ENCODE data around the gene ZNF263.

Gene ZNF263

DNA sequence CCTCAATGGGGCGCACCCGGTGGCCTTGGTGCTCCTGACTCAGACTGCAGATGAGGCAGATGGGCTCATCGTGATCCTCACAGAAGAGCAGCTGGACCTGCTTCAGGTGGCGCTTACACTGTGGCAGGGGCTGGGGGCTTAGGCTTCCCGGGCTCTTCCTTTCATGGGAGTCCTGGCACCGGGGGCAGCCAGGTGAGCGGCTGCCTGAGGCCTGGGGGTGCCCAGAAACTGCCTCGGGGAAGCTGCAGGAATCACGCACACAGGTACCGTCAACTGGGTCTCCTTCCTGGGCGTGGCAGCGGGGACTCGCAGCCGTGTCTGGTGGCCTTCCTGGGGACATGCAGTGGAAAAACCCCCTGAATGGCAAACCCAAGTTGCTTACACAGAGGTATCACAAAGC, 33.8 kb upstream of the ZNF263 start:
- H3K27me3 ChIP-seq (ENCODE audit: low read depth, low read length), result no peaks in the 10 kb centered on the region
- H3K4me3 ChIP-seq (ENCODE audit: low read depth in 1 of 2, low read length in 2 of 2), result no peak overlapping the region
- H3K27ac ChIP-seq (ENCODE audit: low read length), result no peak overlapping the region
- H3K9me3 ChIP-seq (ENCODE audit: control insufficient read depth in 1 of 2, low read length in 2 of 2), result no peaks in the 10 kb centered on the region
- no peaks in the 10 kb centered on the region for H3K4me1 ChIP-seq (ENCODE audit: control insufficient read depth in 1 of 2, insufficient read depth in 2 of 2, low read length in 2 of 2)
- no peaks in the 10 kb centered on the region for H3K36me3 ChIP-seq (ENCODE audit: control insufficient read depth in 1 of 2, insufficient read depth in 2 of 2, low read length in 2 of 2)

DNA sequence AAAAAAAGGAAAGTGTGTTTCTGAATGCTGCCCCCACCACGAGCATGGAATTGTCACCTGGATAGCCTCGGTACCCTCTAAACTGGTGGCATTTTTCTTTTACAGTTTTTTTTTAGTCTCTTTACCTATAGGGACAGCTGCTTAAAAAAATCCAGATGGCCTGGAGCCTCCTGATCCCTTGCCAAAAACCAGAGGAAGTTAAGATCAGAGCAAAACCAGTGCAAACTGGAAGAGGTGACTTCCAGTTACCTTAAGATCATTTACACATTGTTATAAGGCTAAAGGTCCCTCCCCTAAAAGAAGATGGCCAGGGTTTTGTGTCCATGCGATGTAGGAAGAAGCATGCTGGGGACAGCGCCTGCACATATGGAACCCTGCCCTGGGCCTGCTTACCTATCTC, 30.3 kb upstream of the ZNF263 start:
- H3K27me3 ChIP-seq (ENCODE audit: low read depth, low read length), result no peaks in the 10 kb centered on the region
- no peaks in the 10 kb centered on the region for H3K36me3 ChIP-seq (ENCODE audit: control insufficient read depth in 1 of 2, insufficient read depth in 2 of 2, low read length in 2 of 2)
- H3K4me3 ChIP-seq (ENCODE audit: low read depth in 1 of 2, low read length in 2 of 2), result no peak overlapping the region
- no peaks in the 10 kb centered on the region for H3K9me3 ChIP-seq (ENCODE audit: control insufficient read depth in 1 of 2, low read length in 2 of 2)
- H3K4me1 ChIP-seq (ENCODE audit: control insufficient read depth in 1 of 2, insufficient read depth in 2 of 2, low read length in 2 of 2), result no peaks in the 10 kb centered on the region
- H3K27ac ChIP-seq (ENCODE audit: low read length), result no peak overlapping the region

DNA sequence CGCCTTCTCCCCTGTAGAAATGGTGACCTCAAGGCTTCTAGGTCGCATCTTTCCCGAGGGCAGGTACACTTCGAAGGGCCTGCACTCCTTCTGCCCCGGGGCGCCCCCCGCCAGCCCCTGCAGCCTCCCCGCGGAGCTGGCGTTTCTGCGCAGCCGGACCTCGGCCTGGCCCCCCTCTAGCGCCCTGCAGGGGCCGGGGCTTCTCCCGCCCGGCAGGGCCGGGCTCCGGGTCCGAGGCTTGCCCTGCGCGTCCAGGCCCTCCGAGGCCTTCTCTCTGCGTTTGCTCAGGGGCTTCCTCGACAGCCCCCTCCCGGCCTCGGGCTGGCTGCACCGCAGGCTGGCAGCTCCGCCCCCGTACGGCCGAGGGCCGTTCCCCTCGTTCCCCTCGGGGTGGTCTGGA, 29.0 kb upstream of the ZNF263 start:
- H3K4me3 ChIP-seq (ENCODE audit: low read depth in 1 of 2, low read length in 2 of 2), result no peak overlapping the region

DNA sequence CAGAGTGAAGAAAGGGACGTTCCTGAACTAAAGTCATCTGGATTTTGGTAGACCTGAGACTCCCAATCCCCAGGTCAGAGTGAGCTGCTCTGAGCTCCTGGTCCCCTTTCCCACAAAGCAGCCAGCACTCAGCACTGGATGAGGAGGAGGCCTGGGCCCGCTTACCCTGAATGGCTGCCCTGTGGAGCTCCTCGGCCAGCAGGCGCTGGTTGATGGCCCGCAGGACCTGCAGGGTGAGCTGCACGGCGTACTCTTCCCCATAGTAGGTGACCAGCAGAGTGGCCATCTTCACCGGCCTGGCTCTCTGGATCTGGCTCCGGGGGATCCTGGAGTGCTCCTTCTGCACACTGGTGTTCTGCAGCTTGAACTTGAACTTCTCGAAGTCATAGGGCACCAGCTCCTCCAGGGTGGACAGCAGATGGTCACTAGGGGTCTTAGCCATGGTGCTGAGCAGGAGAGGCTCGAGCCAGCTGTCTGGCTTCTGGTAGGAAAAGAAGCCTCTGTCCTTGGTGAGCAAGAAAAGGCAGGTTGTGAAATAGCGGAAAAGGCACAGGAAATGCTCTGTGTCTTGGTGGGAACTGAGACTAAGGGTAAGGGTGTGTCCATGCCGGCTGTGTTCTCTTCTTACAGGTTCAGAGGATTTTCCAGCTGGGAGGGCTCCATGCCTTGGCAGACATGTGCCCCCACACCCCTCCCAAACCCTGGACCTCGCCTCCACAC, 27.0 kb upstream of the ZNF263 start, which contains the start of gene MEFV:
Gene MEFV, minus strand, starts transcription at position 488 of the 720 bp plus-strand sequence. Its CDS starts 46 bp downstream, at position 442.
- H3K4me3 ChIP-seq (ENCODE audit: low read depth in 1 of 2, low read length in 2 of 2), result peak within 1 kb of the TSS; percentile 22 to 26

More for the DNA sequence above, 29.0 kb upstream of the ZNF263 start:
- no peaks in the 10 kb centered on the region for H3K4me1 ChIP-seq (ENCODE audit: control insufficient read depth in 1 of 2, insufficient read depth in 2 of 2, low read length in 2 of 2)
- no peaks in the 10 kb centered on the region for H3K36me3 ChIP-seq (ENCODE audit: control insufficient read depth in 1 of 2, insufficient read depth in 2 of 2, low read length in 2 of 2)
- no peaks in the 10 kb centered on the region for H3K9me3 ChIP-seq (ENCODE audit: control insufficient read depth in 1 of 2, low read length in 2 of 2)
- no peak overlapping the region for H3K27ac ChIP-seq (ENCODE audit: low read length)
- H3K27me3 ChIP-seq (ENCODE audit: low read depth, low read length), result no peaks in the 10 kb centered on the region

DNA sequence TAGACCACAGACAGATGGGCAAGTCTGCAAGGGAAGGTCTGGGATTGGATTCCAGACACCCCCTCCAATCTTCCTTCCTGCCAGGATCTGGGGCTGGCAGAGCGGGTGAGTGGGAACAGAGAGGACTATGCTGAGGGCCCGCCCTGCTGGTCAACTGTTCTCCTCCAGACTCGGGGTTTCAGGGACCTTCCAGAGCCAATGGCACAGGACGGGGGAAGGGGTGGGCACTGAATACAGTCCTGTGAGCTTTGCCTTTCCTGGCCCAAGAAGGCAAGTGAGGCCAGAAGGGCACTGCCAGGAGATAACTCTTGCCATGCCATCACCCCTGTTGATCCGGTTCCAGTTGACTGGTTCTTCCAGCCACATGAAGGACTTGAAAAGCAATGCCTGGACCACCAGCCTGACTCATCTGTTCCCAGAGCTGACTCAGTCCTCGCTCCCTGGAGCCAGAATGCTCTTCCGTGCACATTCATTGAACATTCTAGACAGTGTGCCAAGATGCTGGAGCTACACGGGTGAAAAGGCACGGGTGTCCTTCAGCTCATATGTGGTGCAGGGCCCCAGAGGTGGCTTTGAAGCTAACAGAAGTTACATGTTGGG, 26.3 kb upstream of the ZNF263 start:
- no peak overlapping the region for H3K4me3 ChIP-seq (ENCODE audit: low read depth in 1 of 2, low read length in 2 of 2)
- no peaks in the 10 kb centered on the region for H3K27me3 ChIP-seq (ENCODE audit: low read depth, low read length)
- H3K9me3 ChIP-seq (ENCODE audit: control insufficient read depth in 1 of 2, low read length in 2 of 2), result no peaks in the 10 kb centered on the region
- H3K4me1 ChIP-seq (ENCODE audit: control insufficient read depth in 1 of 2, insufficient read depth in 2 of 2, low read length in 2 of 2), result no peaks in the 10 kb centered on the region
- H3K36me3 ChIP-seq (ENCODE audit: control insufficient read depth in 1 of 2, insufficient read depth in 2 of 2, low read length in 2 of 2), result no peaks in the 10 kb centered on the region
- no peak overlapping the region for H3K27ac ChIP-seq (ENCODE audit: low read length)

More for the DNA sequence above, 27.0 kb upstream of the ZNF263 start, which contains the start of gene MEFV:
- no peaks in the 10 kb centered on the region for H3K4me1 ChIP-seq (ENCODE audit: control insufficient read depth in 1 of 2, insufficient read depth in 2 of 2, low read length in 2 of 2)
- H3K27me3 ChIP-seq (ENCODE audit: low read depth, low read length), result no peaks in the 10 kb centered on the region
- H3K27ac ChIP-seq (ENCODE audit: low read length), result no peak within 1 kb of the TSS
- no peaks in the 10 kb centered on the region for H3K36me3 ChIP-seq (ENCODE audit: control insufficient read depth in 1 of 2, insufficient read depth in 2 of 2, low read length in 2 of 2)
- H3K9me3 ChIP-seq (ENCODE audit: control insufficient read depth in 1 of 2, low read length in 2 of 2), result no peaks in the 10 kb centered on the region

DNA sequence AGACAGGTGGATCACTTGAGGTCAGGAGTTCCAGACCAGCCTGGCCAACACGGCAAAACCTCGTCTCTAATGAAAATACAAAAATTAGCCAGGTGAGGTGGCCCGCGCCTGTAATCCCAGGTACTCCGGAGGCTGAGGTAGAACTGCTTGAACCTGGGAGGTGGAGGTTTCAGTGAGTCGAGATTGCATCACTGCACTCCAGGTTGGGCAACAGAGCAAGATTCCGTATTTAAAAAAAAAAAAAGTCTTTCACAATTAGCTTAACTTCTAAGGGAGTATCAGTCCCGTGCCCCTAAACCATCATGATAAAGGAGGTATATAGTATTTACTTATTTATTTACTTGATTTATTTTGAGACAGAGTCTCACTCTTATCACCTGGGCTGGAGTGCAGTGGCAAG, 23.5 kb upstream of the ZNF263 start:
- no peak overlapping the region for H3K27ac ChIP-seq (ENCODE audit: low read length)
- peaks cover 0 to 5% of the 10 kb centered on the region in 2 donors for H3K36me3 ChIP-seq (ENCODE audit: control insufficient read depth in 1 of 2, insufficient read depth in 2 of 2, low read length in 2 of 2)
- H3K27me3 ChIP-seq (ENCODE audit: low read depth, low read length), result no peaks in the 10 kb centered on the region

DNA sequence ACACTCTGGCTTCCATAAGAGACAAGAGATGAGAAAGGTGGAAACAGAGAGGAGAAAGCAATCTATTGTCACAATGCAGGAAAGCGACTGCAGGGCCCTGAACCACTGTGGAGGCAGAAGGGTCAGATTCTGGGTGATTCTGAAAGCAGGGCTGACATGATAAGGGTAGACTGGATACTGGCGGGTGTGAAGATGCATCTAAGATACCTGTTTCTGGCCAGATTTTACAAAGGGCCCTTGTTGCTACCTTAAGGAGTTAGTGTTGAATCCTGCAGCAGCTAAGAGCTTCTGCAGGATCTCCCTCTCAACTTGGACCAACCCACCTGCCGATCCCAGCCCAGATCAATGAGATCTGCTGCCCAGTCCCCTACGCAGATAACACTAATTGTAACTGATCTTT, 20.8 kb upstream of the ZNF263 start:
- Histone ChIP-seq H3K4me1 (ENCODE audit: control insufficient read depth in 1 of 2, insufficient read depth in 2 of 2, low read length in 2 of 2) (no peaks in the 10 kb centered on the region), H3K4me3 (ENCODE audit: low read depth in 1 of 2, low read length in 2 of 2) (peak overlapping the region in 1 of 2 donors; percentile 80)

More for the DNA sequence above, 23.5 kb upstream of the ZNF263 start:
- H3K4me1 ChIP-seq (ENCODE audit: control insufficient read depth in 1 of 2, insufficient read depth in 2 of 2, low read length in 2 of 2), result no peaks in the 10 kb centered on the region
- no peaks in the 10 kb centered on the region for H3K9me3 ChIP-seq (ENCODE audit: control insufficient read depth in 1 of 2, low read length in 2 of 2)
- H3K4me3 ChIP-seq (ENCODE audit: low read depth in 1 of 2, low read length in 2 of 2), result no peak overlapping the region

DNA sequence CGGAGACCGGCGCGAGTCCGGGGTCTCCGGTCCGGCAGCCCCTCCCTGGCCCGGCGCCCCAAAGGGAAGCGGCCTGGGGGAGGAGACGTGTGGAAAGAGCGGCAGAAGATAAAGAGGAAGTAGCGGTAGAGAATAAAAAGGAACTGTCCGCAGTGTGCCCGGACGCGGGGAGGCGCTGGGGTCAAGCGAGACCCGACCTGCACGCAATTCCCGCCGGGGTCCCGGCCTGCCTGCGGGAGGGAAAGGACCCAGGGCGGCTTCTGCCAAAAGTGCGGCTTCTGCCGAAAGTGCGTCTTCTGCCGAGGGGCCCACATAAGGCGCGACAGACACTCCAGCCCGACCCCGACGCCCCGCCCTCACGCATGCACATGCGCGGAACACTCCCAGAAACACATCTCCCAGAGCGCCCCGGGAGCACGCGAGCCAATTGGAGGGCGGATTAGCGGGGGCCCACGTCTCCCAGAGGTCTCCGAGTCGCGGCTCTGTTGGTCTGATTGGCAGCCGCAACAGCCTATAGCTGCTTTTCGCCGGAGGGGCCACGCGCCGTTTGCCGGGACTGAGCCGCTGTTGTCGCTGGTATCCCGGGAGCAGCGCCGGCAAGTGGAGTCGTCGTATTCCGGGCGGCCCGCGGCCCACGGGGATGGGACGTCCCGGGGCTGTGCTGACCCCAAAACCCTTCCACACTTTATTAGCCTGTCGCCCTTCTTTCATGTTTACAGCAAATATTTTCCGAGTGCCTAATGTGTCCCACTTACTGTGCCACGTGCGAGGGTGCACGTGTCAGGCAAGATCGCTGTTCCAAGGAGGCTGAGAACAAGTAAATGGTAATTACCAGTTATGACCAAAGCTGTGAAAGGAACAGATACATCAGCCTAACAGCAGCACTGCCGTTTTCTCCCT, 18.9 kb upstream of the ZNF263 start:
- H3K9me3 ChIP-seq (ENCODE audit: control insufficient read depth in 1 of 2, low read length in 2 of 2), result peaks cover 0 to 3% of the 10 kb centered on the region in 2 donors
- H3K4me3 ChIP-seq (ENCODE audit: low read depth in 1 of 2, low read length in 2 of 2), result peak overlapping the region; percentile 65 to 80

More for the DNA sequence above, 20.8 kb upstream of the ZNF263 start:
- Histone ChIP-seq H3K27me3 (ENCODE audit: low read depth, low read length) (no peaks in the 10 kb centered on the region), H3K36me3 (ENCODE audit: control insufficient read depth in 1 of 2, insufficient read depth in 2 of 2, low read length in 2 of 2) (peaks cover 0 to 14% of the 10 kb centered on the region in 2 donors), H3K9me3 (ENCODE audit: control insufficient read depth in 1 of 2, low read length in 2 of 2) (peaks cover 0 to 3% of the 10 kb centered on the region in 2 donors), H3K27ac (ENCODE audit: low read length) (no peak overlapping the region)

DNA sequence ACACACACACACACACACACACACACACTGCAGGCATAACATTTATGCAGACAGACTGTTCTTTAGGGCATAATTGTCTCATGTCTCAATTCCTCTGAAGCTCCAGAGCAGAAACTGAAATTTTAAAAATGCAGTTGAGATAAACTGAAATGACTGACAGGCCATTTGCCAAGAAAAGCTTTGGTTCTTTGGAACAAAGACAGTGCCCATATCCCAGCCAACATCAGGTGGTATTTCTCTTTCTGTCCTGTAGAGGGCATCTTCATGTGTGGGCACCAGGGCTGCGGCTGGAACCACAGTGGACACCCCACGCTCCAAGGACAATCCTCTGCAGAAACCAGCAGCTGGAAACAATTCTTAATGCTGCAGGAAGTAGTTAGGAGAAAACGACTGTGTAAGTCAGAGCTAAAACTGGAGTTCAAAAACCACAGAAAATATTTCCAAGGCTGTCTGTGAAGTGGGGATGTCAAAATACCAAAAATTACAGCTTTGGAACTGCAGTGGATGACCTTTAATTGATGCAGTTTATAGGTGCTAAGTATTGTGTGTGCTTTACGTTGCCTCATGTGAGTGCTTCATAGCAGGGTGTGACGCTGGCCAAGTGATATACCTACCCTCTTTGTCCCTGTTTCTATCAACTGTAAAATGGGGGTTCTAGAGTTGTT, 16.3 kb upstream of the ZNF263 start:
- H3K27ac ChIP-seq (ENCODE audit: low read length), result no peak overlapping the region

More for the DNA sequence above, 18.9 kb upstream of the ZNF263 start:
- H3K27me3 ChIP-seq (ENCODE audit: low read depth, low read length), result no peaks in the 10 kb centered on the region
- H3K4me1 ChIP-seq (ENCODE audit: control insufficient read depth in 1 of 2, insufficient read depth in 2 of 2, low read length in 2 of 2), result no peaks in the 10 kb centered on the region
- peak overlapping the region; percentile 90 for H3K27ac ChIP-seq (ENCODE audit: low read length)
- peaks cover 0 to 17% of the 10 kb centered on the region in 2 donors for H3K36me3 ChIP-seq (ENCODE audit: control insufficient read depth in 1 of 2, insufficient read depth in 2 of 2, low read length in 2 of 2)

DNA sequence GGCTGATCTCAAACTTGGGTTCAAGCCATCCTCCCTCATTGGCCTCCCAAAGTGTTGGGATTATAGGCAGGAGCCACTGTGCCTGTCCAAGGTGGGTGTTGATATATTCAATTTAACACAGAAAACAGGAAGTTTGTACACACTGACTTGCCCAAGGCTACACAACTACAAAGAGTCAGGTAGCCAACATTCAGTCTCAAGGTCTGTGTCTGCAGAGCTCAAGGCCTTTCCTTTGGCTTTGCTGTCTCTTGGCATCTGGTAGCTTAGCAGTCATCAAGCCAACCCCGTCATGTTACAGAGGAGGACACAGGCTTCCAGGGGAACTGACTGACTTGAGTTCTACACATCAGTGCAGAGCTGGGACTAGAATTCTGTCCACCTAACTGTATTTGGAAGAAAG, 15.0 kb upstream of the ZNF263 start:
- H3K36me3 ChIP-seq (ENCODE audit: control insufficient read depth in 1 of 2, insufficient read depth in 2 of 2, low read length in 2 of 2), result peaks cover 0 to 17% of the 10 kb centered on the region in 2 donors
- H3K4me3 ChIP-seq (ENCODE audit: low read depth in 1 of 2, low read length in 2 of 2), result no peak overlapping the region
- H3K4me1 ChIP-seq (ENCODE audit: control insufficient read depth in 1 of 2, insufficient read depth in 2 of 2, low read length in 2 of 2), result no peaks in the 10 kb centered on the region
- H3K9me3 ChIP-seq (ENCODE audit: control insufficient read depth in 1 of 2, low read length in 2 of 2), result peaks cover 0 to 3% of the 10 kb centered on the region in 2 donors
- no peaks in the 10 kb centered on the region for H3K27me3 ChIP-seq (ENCODE audit: low read depth, low read length)
- no peak overlapping the region for H3K27ac ChIP-seq (ENCODE audit: low read length)

More for the DNA sequence above, 16.3 kb upstream of the ZNF263 start:
- Histone ChIP-seq H3K4me1 (ENCODE audit: control insufficient read depth in 1 of 2, insufficient read depth in 2 of 2, low read length in 2 of 2) (no peaks in the 10 kb centered on the region), H3K36me3 (ENCODE audit: control insufficient read depth in 1 of 2, insufficient read depth in 2 of 2, low read length in 2 of 2) (peaks cover 0 to 17% of the 10 kb centered on the region in 2 donors), H3K4me3 (ENCODE audit: low read depth in 1 of 2, low read length in 2 of 2) (no peak overlapping the region), H3K27me3 (ENCODE audit: low read depth, low read length) (no peaks in the 10 kb centered on the region), H3K9me3 (ENCODE audit: control insufficient read depth in 1 of 2, low read length in 2 of 2) (peaks cover 0 to 3% of the 10 kb centered on the region in 2 donors)
